ENCODE measurements around the gene HSPA8.

Gene HSPA8

DNA sequence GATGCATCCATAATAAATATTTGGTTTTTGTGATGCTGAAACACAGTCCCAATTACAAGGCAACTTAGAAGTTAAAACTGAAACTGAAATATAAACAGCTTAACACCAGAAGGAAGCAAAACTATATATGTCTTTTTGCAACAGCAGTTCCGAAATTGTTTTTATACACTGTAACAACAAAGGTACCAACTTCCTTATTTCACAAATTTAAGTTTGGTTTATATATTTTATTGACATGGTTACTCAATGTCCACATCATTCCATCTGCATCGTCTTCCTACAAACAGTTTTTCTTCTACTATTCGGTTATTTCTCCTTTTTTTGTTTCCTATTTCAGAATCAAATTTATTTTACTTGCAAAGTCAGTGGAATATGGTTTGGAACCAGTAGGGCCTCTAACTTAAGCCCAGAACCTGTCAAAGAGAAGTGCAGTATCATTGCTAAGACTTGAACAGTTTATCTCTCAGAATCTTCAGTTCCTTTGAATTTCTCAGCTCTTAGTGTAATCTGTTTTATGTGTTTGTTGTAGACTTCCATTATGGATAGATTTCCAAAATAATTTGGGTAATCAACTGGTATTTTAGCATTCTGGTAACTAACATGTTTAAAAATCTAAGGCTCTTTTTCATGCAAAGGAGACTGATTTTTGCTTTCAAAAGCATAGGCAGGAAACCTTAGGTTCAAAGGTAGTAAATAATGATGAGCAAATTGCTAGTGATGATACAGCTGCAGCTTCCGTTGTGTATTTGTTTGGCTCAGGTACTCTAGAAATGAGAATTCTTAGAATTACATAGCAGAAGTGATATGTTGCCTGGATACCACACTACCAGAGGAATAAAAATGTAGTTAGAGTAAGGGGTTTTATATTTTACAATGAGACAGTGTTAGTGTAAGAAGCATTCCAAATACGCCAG, 8.2 kb upstream of the HSPA8 start:
- DNase-seq, result peak; percentile 83

DNA sequence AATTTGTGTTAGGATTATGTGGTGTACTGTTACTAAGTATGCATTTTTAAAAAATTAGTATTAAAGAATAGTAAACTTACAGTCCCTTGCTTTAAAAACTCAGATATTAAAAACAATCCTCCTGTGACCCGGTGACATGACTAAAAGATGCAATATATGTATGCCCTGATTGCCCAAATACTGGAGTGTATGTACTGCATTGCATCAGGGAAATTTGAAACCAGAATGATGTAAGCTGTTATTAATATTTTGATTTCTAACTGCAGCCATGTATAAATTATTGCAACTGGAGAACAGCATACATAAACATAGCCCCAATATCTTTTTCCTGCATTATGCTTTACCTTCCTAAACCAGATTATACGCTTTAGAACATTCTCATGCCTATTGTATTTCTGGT, 3.7 kb upstream of the HSPA8 start:
- DNase-seq, result no peak

DNA sequence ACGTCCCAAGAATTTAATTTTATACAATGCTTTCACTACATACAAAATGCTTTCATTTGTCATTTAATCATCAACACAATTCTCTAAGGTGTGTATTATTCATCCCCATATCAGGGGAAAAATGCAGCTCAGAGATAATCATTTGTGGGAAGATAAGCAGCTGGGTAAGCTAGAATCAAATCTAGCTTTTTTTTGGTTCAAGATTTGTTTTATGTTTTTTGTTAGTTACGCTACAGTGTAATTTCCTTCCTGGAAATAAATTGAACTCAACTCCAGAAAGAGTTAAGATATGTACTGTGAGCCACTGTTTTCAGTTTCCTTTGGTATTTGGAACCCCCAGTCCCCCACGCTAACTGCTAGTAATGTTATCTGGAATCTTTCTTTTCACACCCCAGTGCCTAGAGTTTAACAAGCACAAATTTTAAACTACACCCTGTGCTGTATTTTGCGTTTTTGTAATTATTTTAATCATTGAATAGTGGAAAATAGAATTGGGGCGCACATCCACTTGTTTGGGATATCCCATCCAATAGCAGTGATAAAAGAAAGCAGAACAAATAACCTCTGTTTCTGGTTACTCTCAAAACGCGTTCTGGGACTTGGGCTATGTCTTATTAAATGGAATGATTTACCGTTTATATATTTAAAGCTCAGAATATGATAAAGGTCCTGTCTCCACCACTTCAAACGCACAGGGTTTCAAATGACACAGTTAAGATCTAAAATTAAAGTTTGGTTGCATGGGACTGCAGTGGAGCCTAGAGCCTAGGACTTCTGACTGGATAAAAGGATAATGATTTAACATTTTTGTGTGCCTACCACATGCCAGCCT, 2.1 kb upstream of the HSPA8 start:
- DNase-seq, result peak; percentile 56

DNA sequence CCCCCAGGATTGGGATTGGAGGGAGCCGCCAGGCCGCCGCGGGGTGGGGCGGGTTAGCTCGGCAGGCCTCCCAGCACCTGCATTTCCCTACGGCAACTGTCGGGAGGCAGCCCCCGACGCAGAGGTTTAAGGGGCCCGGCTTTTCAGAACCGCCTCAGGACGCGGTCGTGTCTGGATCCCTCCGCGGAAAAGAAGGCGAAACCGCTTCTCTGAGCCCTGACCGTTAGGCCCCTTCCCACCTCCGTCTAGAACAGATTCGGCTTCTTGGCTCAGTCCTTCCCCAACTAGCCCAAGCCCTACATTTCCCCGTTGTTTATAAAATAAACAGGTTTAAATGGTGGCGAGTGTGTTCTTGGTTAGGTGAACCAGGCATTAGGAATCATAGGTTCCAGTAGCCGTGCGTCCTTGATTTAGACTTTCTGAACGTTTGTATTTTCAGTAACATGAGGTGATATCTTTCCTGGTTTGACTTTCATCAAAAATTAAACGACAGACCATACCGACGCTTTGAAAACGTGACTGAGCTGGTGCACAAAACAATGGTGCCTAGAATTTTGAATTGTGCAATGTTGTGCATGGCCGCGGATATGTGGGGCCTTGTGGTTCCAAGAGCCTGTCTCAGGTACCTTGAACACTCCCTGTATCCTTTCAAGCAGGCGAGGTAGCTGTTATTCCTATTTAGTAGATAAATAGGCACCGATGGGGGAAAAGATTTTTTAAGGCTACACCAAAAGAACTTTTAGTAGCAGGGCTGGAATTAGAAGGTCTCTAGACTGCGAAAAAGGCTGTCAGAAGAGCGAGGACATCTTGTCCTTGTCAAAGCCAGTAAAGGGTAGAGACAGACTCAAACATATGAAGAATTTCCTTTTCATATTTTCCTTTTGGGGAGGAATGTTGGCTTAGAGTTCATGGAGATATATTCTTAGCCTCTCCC, 1.2 kb upstream of the HSPA8 start:
- peak; percentile 69 for DNase-seq

DNA sequence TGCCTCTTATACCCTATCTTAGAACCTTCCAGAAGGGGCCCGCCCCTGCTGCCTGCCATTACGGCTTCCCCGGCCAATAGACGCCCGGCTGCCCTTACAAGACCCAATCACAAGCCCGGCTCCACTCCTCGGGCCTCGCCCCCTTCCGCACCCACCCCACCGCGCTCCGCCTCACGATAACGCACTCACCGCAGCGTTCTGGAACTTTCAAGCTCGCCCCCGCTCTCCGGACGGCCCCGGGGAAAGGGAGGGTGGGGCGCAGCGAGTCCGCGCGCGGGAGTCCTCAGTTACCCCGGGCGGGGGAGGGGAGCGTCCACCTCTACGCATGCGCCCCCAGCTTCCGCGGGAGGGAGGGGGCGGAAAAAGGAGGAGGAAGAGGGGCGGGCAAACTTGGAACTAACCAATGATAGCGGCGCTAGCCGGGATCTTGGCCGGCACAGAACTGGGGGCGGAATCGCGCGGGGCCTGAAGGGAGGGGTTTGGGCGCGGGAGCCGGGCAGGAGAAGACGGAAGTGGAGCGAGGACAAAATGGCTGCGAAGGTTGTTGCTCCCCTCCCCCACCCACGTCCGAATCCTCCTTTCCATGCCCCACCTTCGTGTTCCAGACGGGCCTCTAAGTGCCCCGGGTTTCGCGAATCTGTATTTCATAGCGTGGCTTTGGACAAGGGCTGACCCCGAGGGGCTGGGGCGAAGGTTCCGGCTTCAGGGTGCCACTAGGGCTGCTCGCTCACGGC, 389 bp upstream of the HSPA8 start:
- peak; percentile 99 for DNase-seq

DNA sequence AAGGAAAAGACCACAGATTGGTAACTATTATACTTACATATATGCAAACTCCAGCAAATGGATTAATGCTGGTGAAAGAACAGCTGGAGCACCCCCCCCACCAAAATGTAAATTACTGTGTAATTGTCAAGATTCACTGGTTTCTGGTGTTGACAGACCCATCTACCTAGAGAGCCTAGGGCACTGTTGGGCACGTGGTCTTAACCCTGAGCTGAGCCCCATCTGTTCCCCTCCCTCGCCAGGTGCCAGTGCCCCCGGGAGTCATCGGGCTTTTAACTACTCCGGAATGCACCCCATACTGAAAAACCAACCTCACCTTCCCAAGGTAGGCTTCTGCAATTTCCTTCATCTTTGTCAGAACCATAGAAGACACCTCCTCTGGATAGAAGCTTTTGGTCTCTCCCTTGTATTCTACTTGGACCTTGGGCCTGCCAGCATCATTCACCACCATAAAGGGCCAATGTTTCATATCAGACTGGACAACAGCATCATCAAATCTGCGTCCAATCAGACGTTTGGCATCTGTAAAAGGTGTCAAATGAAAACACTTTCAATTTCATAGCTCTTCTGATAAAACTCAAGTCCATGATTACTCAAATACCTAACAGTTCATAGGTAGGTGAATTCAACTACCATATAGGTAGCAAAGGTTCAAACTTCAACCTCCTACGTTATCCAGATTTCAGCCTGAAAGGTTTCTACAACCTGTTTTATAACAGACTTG, 1.5 kb downstream of the HSPA8 start:
- DNase-seq, result peak; percentile 52

DNA sequence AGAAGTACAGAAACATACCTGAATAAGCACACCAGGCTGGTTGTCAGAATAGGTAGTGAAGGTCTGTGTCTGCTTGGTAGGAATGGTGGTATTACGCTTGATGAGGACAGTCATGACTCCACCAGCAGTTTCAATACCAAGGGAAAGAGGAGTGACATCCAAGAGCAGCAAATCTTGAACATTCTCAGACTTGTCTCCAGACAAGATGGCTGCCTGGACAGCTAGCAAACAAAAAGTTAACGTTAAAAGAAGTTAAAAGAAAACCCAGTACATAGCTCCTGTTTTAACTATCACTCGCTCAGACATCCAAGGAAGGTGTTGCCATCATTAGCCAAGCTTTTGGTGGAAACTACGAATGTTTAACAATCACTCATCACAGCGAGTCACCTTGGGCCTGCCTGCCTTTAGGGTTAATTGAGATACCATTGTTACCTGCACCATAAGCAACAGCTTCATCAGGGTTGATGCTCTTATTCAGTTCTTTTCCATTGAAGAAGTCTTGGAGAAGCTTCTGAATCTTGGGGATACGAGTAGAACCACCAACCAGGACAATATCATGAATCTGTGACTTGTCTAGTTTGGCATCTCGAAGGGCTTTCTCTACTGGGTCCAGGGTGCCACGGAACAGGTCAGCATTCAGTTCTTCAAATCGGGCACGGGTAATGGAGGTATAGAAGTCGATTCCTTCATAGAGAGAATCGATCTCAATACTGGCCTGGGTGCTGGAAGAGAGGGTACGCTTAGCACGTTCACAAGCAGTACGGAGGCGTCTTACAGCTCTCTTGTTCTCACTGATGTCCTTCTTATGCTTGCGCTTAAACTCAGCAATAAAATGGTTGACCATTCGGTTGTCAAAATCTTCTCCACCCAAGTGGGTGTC, 2.7 kb downstream of the HSPA8 start:
- peak; percentile 31 for DNase-seq

DNA sequence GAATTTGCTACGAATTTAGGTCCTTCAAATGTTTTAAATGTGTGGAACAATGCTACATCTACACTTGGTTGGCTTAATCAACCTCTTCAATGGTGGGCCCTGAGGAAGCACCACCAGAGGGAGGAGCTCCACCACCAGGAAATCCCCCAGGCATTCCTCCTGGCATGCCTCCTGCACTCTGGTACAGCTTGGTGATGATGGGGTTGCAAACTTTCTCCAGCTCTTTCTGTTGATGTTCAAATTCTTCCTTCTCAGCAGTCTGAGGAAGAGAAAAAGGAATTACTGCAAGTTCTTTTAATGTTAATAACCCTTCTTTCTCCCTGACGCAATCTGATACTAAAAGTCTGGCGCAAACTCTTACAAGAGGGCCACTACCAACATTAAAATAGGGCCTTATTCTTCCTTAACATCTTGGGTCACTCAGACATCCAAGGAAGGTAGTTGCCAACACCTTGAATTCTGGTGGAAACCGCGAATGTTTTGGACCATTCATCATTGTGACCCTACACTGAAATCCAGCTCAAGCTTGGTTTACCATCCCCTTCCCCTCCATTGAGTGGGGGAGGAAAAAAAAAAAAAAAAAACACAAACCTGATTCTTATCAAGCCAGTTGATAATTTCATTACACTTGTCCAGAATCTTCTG, 4.2 kb downstream of the HSPA8 start:
- no peak for DNase-seq

DNA sequence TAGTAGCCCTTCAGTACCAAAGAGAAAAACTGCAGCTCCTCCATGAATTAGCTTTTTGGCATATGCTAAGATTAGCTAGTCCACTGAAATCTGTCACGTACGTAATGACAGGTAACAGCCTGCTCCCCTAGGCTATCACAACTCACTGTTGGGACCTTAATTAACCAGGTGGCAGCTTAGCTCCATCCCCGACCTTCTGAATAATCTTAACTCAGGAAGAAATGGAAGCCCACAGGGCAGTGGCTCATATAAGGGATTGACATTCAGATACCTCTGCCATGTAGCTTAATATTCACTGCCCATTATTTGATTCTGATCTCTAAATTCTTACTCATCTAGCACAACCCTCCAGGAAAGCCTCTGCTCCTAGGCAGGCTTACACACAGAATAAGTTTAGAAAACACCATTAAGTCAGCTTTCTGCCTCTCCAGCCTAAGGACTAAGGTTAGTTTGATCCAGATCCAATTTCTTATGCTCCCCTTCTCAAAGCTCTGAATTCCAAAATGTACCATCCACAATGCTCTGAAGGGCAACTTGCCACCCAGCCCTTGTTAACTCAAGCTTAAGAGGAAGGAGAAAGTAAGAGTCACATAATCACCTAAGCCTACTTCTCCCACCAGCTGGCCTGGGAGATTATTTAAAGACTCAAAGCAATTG, 5.0 kb downstream of the HSPA8 start:
- DNase-seq, result peak; percentile 30

DNA sequence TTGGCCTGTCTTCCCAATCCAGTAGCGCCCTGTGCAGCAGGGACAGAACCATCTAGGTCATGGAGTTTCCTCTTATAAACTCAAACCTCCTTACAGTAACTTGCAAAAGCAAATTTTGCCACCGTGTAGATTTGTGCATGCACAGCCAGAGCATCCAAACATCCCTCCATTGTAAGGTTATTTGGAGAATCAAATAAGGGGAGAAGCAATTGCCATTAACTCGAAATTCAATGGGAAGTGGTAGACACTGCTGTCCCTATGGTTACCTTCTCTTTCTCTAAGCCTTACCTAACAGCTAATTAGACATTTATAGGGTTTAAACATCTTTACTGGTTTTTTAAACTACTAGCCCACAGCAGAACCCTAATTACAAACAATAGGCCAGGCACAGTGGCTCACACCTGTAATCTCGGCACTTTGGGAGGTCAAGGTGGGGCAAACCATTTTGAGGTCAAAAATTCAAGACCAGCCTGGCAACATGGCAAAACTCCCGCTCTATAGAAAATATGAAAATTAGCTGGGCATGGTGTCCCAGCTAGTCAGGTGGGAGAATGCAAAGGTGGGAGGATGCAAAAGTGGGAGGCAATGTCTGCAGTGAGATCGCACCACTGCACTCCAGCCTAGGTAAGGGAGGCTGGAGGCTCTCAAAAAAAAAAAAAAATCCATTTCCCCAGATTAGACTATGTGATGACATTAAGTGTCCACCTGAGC, 6.6 kb downstream of the HSPA8 start:
- DNase-seq, result peak; percentile 51

DNA sequence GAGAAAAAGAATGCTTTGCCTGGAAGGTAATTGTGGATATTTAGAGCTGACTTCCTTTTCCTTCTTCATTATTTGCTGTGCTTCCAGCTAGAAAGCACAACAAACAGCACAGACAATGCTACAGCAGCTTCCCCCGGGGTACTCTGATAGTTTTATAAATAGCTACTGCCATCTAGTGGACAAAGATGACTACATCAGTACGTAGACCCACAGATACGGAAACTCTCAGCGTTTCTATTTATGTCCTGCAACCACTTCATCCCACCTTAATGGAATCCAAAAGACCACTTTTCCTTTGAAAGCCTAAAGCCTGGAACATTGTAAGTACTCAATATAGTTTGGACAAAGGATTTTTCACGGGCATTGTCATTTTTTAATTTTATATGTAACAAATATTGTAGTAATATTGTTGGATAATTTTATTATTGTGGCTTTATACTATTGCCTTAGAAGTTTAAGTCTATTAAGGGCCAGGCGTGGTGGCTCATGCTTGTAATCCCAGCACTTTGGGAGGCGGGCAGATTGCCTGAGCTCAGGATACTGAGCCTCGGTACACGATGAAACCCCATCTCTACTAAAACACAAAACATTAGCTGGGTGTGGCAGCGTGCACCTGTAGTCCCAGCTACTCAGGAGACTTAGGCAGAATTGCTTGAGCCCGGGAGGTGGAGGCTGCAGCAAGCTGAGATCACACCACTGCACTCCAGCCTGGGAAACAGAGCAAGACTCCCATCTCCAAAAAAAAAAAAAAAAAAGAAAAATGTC, 7.5 kb downstream of the HSPA8 start:
- DNase-seq, result peak; percentile 80

DNA sequence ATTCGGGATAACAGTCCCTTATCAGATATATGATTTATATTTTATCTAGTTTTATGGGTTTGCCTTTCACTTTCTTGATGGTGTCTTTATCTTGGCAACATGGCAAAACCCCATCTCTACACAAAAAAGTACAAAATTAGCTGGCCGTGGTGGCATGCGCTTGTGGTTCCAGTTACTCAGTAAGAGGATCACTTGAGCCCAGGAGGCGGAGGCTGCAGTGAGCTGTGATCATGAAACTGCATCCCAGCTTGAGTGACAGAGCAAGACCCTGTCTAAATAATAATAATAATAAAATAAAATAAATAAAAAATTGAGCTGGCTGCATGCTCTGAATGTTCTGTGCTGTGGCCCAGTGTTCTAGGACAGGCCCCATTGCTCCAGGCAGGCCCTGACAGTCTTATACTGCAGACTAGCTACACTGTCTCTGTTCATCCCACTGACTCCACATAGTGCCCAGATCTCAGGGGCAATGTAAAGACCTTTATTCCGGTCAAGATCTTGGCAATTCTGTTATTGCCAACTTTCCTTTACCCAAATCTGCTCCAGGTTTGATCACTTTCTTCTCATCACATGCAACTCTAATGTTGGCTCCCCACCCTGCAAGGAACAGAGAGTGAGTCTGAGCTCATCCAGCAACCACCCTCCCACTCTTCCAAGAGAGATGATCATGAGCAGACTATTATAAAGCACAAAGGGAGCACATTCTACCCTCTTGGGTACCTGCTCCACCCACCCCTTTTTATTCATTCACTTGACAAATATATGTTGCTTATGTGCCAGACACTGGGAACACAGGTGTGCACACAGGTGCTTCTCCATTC, 8.8 kb downstream of the HSPA8 start:
- DNase-seq, result peak; percentile 42

DNA sequence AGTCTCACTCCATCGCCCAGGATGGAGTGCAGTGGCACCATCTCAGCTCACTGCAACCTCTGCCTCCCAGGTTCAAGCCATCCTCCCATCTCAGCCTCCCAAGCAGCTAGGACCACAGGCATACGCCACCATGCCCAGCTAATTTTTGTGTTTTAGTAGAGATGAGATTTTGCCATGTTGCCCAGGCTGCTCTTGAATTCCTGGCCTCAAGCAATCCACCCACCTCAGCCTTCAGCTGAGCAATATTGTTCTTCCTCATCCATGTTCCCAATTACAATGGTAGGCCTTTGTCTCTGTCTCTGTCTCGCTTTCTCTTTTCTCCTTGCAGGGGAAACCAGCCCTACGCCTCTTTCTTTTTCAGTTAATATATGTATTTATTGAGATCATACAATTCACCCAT, 10.3 kb downstream of the HSPA8 start:
- no peak for DNase-seq

DNA sequence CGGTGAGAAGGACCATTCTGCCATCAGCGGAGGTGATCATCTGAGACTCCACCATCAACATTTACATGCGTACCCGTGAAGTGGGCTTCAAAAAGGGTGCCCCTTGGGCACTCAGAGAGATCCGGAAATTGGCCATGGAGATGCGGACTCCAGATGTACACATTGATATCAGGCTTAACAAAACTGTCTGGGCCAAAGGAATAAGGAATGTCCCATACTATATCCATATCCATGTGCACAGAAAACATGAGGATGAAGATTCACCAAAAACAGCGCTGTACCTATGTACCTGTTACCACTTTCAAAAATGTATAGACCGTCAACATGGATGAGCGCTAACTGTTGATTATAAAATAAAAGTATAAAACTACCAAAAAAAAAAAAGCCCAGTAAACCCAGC, 10.8 kb downstream of the HSPA8 start:
- DNase-seq, result no peak

DNA sequence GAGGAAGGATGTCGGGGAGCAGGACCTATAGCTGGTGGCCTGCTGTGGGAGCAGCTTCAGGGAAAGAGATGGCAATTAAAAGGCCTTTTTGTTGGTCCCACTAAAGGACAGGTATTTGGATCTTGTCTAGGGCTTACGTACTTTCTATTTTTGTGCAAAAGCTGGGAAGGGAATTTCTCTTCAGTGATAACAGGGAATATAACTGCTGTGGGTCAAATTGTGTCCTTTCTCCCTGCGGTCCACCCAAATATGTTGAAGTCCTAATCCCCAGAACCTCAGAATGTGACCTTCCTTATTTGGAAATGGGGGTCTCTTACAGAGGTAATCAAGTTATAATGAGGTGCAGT, 14.0 kb downstream of the HSPA8 start:
- no peak for DNase-seq

DNA sequence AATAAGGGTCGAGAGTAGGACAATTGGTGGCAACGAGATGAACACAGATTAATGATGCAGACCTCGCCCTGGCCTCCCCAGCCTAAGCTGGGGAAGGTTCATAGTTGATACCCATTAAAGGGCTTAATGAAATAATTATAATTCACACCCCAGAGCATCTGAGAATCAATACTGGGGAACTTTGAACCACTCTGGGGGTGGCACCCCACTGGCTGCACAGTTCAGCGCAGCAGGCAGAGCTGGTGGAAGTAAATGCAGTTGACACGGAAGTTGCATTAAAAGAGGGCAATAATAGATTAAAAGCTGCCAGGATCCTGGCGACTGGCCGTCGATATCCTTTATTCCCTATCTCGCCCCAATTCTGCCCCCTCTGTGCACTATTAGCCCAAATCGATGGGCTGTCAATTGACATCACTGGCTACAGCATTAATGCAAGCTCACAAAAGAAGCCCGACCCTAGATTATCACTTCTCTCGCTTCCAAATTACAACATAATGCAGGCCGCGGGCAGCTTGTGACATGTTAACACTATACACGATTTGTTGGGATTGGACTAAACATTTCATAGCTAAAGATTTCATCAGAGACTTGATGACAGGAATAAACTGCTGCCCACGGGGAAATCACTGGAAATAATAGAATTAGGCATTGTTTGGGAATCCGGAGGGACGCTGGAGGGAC, 14.5 kb downstream of the HSPA8 start:
- DNase-seq, result no peak

All from activated CD4-positive, alpha-beta T cell treated with anti-CD3 and anti-CD28 coated beads, Interleukin-10, Interleukin-2, amounts not matched to agents 100 ng/mL and 50 ng/mL, durations not matched to agents 16 hours and 8 hours (primary cell).